ENCODE results near the gene CSRP3.
A peak's percentile ranks its signal among the peaks of the same experiment; 100 is the strongest.

Gene CSRP3

GRCh38 chr11:19201737-19202605, at the start of gene CSRP3:
Gene CSRP3 (minus strand): TSS chr11:19201983. CDS start chr11:19192448, 9,535 bp downstream.
- no peak for FAIRE-seq

- FAIRE-seq: no peak
Observed at GRCh38 chr11:19251577-19251976, 49.8 kb upstream of the CSRP3 start.

- no peak for FAIRE-seq
Observed at GRCh38 chr11:19246816-19247215, 45.0 kb upstream of the CSRP3 start.

GRCh38 chr11:19245351-19245750, 43.6 kb upstream of the CSRP3 start:
- FAIRE-seq: no peak

GRCh38 chr11:19244621-19245020, 42.8 kb upstream of the CSRP3 start:
- no peak for FAIRE-seq

GRCh38 chr11:19244084-19244483, 42.3 kb upstream of the CSRP3 start:
- FAIRE-seq: no peak

- FAIRE-seq: no peak
Observed at GRCh38 chr11:19243613-19244012, 41.8 kb upstream of the CSRP3 start.

GRCh38 chr11:19243143-19243542, 41.4 kb upstream of the CSRP3 start:
- FAIRE-seq: no peak

- FAIRE-seq: no peak
Observed at GRCh38 chr11:19242179-19242932, 40.6 kb upstream of the CSRP3 start.

- no peak for FAIRE-seq
Observed at GRCh38 chr11:19241260-19242178, 39.7 kb upstream of the CSRP3 start.

GRCh38 chr11:19240420-19241259, 38.9 kb upstream of the CSRP3 start, which contains the start of gene E2F8:
Gene E2F8 (minus strand): TSS chr11:19240945. CDS start chr11:19240121, 824 bp downstream.
- peak; percentile 96 for FAIRE-seq

- no peak for FAIRE-seq
Observed at GRCh38 chr11:19239039-19239438, 37.3 kb upstream of the CSRP3 start.

- FAIRE-seq: no peak
Observed at GRCh38 chr11:19237813-19238212, 36.0 kb upstream of the CSRP3 start.

- no peak for FAIRE-seq
Observed at GRCh38 chr11:19237381-19237780, 35.6 kb upstream of the CSRP3 start.

- FAIRE-seq: no peak
Observed at GRCh38 chr11:19234231-19234817, 32.5 kb upstream of the CSRP3 start.

- no peak for FAIRE-seq
Observed at GRCh38 chr11:19232910-19233503, 31.2 kb upstream of the CSRP3 start.

- no peak for FAIRE-seq
Observed at GRCh38 chr11:19229671-19230070, 27.9 kb upstream of the CSRP3 start.

- FAIRE-seq: no peak
Observed at GRCh38 chr11:19228968-19229367, 27.2 kb upstream of the CSRP3 start.

- FAIRE-seq: no peak
Observed at GRCh38 chr11:19226378-19227195, 24.8 kb upstream of the CSRP3 start.

- no peak for FAIRE-seq
Observed at GRCh38 chr11:19225581-19225980, 23.8 kb upstream of the CSRP3 start.
